Activated naive CD4-positive, alpha-beta T cell treated with anti-CD3 and anti-CD28 coated beads, Interleukin-2, amount 50 U/mL, for 72 hours (primary cell): ENCODE data around the gene BEX2. TPM values are rescaled to one million over a fixed set of nuclear protein-coding genes. Genes with fewer than 3 reads are reported as not detected.
"Not testable (repeated sequence)": the region's sequence is repeated elsewhere in the genome, so short reads cannot be mapped to it uniquely, and the experiment has no call there.

ENCODE experiments used
- ATAC-seq, 2 donors: fragments of 150-1000 bp; cut with Tn5 transposase; 2 replicates each; pipeline ENCODE4 v1.10.0; 2021; ENCODE audit warnings: mild to moderate bottlenecking in 2 of 2, moderate library complexity in 2 of 2
- DNase-seq, 2 donors: peaks; one replicate each; pipeline ENCODE4 v3.0.0; 2021 to 2022; ENCODE audit warnings: low spot score in 2 of 2
- H3K27ac Mint-ChIP-seq, 2 donors: one replicate each; pipeline ENCODE4 v1.8.0; 2022; ENCODE audit warnings: mild to moderate bottlenecking in 2 of 2, mixed read lengths in 2 of 2
- H3K36me3 Mint-ChIP-seq, 2 donors: one replicate each; pipeline ENCODE4 v1.8.0; 2022; ENCODE audit warnings: mixed read lengths in 2 of 2
- H3K9me3 Mint-ChIP-seq, 2 donors: one replicate each; pipeline ENCODE4 v1.8.0; 2022; ENCODE audit warnings: mixed read lengths in 2 of 2
- total RNA-seq, 2 donors: library from RNA; stranded (reverse); gene quantifications; one replicate each; pipeline ENCODE4 v1.2.3, GENCODE V29; 2022

The BEX2 gene
- total RNA-seq: 10 to 100 TPM; 11.9 to 16.4 TPM

DNA sequence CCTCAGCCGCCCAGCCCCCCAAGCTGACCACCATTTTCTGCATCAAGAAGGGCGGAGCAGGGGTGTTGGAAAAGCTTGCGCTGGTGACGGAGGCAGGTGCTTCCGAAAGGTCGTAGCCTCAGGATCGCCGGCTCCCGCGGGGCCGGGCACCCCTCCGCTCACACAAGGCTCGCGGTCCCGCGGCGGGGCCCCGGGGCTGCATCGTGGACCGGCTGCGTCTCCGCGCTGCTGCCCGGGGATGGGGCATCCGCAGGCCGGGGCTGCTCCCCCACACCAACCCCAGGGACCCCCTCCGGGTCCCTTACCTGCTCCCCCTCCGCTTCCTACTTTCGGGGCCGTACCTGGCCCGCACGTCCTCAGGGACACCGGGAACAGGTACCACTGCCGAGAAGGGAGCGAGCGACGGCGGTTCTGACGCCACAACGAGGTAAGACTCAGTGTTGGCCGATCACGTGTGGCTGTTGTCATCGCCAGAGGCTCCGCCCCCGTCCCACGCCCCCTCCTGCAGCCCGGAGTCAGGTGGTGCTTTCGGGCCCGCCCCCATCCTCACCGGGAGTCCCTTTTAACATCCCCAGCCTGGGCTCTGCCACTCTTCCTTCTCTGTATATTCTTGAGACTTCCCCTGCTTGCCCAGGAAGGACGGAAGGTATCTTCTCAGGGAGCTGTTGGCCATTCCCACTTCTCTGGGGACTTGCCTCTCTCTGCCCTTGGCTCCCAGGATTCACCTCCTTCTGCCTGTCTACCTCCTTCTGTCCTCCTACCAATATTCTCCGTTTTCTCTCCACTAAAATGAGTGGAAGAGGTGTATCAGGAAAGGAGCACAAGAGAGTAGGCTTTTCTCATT is at the start of gene BEX2:
BEX2 (minus strand) TSS at position 436 of the 844 bp plus-strand sequence. CDS start 1,014 bp downstream, outside the sequence.
- Mint-ChIP-seq H3K9me3 (no peaks in the 10 kb centered on the region), H3K27ac (peak within 1 kb of the TSS; percentile 54 to 72), H3K36me3 (peaks cover 0 to 5% of the 10 kb centered on the region in 2 donors)
- peak; percentile 100 for ATAC-seq
- peak; percentile 74 to 85 for DNase-seq

DNA sequence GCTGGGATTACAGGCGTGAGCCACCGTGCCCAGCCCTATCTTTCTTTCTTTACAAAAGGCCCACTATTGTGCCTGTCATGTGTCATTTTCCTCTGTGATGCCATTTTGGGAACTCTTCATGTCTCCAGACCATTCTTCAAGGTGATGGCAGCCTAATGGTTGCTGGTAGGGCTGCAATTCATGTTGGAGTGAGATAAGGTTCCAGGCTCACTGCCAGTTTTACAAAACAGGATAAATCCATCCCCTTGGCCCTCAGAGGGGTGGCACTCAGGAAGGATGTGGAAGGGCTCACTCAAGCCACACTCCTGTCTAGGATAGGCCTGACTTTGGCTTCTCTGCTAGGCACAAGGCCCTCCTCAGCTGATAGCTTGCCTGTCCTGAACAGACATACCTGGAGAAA is 49.3 kb upstream of the BEX2 start:
- Mint-ChIP-seq H3K36me3 (no peaks in the 10 kb centered on the region), H3K9me3 (no peaks in the 10 kb centered on the region), H3K27ac (no peak overlapping the region)
- DNase-seq: no peak
- ATAC-seq: no peak

DNA sequence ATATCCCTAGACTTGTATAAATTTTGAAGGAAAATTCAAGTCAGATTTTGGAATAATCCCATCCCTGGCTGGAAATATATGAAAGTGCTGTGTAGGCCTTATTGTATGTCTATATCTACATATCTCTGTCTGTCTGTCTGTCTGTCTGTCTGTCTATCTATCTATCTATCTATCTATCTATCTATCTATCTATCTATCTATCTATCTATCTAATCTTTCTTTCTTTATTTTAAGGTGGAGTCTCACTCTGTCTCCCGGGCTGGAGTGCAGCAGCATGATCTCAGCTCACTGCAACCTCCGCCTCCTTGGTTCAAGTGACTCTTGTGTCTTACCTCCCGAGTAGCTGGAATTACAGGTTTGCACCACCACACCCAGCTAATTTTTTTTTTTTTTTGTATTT is 48.8 kb upstream of the BEX2 start:
- not testable (repeated sequence) for H3K36me3 Mint-ChIP-seq, ATAC-seq, DNase-seq, H3K27ac Mint-ChIP-seq, H3K9me3 Mint-ChIP-seq

DNA sequence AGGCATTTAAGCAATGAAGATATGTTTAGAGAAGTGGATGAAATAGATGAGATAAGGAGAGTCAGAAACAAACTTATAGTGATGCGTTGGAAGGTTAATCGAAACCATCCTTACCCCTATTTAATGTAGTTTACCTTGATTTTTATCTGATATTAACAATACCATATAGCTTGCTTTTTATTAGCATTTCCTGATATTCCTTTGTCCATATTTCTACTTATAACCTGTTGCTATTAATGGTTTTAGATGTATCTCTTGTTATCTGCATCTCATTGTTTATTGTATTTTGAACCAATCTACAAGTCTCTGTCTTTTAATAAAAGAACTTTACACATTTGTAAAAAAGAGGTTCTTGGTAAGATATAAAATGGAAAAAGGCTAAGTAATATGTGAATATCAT is 47.1 kb upstream of the BEX2 start:
- ATAC-seq (no peak), DNase-seq (no peak)
- Mint-ChIP-seq H3K9me3 (no peaks in the 10 kb centered on the region), H3K27ac (no peak overlapping the region), H3K36me3 (no peaks in the 10 kb centered on the region)

DNA sequence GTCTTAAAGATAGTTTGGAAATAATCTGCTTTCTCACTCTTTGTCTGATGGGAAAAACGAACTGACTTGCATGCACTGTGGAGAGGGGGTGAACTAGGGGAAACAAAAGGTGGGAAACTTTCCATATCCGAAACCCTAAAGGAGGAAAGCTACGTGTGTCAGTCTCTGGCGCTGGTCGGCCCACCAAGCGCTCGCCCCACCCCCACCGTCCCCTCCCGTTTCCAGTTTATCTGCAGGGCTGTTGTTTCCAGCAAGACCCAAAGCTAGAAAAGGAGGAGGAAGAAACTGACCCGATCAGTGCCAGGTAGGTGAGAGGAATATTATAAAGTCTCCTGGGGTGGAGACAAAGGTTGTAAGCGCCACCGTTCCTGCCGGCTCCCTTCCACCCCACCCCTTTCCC is 46.1 kb upstream of the BEX2 start:
- Mint-ChIP-seq H3K36me3 (no peaks in the 10 kb centered on the region), H3K9me3 (no peaks in the 10 kb centered on the region), H3K27ac (no peak overlapping the region)
- no peak for ATAC-seq
- DNase-seq: no peak

DNA sequence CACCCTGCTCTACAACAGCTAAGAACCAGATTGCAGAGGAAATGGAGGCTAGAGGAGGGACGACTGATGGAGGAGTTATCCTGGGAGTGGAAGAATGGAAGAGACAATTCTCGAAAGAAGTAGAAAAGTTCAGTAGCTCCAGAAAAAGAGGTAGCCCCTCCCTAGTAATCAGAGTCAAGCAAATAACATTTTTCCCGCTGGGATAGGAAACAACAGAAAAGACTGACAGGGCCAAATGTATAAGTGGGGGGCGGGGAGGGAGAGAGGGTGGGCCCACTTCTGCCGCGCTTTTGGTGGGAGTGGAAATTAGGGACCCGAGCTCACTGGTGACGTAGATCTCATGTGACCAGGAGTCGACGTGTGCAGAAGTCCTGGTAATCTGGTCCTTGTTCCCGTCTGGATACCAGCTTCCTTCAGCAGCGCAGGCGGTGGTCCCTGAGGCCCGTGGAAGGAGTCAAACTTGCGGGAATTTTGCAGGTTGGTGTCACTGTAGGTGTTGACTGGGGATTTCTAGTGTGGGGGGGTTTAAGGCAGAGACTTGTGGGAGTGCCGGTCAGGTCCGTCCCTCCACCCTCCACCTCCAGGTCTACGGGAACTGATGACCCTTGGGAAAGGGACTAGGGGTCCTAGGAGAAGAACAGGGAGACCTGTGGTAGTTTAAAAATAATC is 45.5 kb upstream of the BEX2 start, which contains the start of gene TCEAL9:
TCEAL9 (plus strand) TSS at position 377 of the 669 bp plus-strand sequence. CDS start 1,179 bp downstream, outside the sequence.
- Mint-ChIP-seq H3K27ac (peak within 1 kb of the TSS; percentile 27 to 36), H3K9me3 (no peaks in the 10 kb centered on the region), H3K36me3 (no peaks in the 10 kb centered on the region)
- ATAC-seq (peak in 1 of 2 donors; percentile 37), DNase-seq (no peak)

DNA sequence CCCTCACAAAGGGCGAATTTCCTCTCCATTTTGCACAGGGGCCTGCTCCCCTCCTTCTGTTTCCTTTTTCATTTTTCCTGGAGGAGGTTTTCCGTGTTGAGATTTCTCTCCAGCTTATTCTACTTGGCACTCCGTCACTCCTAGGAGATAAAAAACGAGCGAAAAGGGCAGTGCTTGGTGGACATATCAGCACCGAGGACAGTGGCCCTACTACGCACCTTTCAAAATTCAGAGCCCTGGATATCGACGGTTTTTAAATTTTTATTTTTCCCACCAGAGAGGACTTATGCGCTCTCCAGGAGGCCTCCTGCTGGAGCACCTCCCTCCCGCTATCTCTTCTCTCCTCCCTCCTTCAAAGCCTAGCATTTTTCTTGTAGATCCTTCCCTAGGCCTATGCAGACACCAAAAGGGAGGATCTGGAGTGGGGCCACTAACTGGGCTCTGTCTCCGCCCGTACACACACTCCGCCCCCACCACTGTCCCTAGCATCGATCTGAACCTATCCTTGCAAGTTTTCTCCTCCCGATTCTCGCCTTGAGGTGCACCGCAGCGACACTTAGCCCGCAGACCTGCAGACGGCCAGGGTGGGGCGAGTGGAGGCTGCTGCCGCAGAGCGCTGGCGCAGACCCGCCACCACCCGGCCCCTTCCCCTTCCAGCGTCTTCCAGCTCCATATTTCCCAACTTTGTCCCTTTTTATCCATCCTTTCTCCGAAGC is 37.0 kb upstream of the BEX2 start:
- H3K9me3 Mint-ChIP-seq: no peaks in the 10 kb centered on the region
- ATAC-seq (no peak), DNase-seq (no peak)
- H3K36me3 Mint-ChIP-seq: no peaks in the 10 kb centered on the region
- H3K27ac Mint-ChIP-seq: no peak overlapping the region

DNA sequence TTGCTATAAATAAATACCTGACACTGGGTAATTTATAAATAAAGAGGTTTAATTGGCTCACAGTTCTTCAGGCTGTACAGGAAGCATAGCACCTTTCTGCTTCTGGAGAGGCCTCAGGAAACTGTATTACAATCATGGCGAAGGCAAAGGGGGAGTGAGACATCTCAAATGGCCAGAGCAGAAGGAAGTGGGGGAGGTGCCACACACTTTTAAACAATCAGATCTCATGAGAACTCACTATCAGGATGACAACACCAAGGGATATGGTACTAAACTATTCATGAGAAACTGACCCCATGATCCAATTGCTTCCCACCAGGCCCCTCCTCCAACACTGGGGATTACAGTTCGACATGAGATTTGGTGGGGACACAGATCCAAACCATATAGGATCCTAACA is 33.8 kb upstream of the BEX2 start:
- ATAC-seq (no peak), DNase-seq (no peak)
- Mint-ChIP-seq H3K36me3 (no peaks in the 10 kb centered on the region), H3K9me3 (no peaks in the 10 kb centered on the region), H3K27ac (no peak overlapping the region)

DNA sequence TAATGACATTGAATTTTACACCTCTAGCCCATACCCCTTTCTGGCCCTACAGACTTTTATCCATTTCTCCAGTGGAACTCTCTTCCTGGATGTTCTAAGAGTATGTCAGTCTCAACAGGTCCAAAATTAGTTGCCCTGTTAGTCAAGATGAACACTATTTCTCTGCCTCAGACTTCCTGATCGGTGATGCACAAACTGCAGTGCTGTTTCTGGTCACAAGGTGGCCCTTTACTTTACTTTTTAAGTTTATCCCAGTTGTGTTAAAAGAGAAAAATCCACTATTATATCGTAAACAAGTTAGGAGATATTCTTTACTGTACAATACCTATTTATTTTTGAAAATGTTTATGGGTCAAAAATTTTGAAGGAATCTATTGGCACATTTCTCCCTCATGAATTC is 32.3 kb upstream of the BEX2 start:
- H3K27ac Mint-ChIP-seq: no peak overlapping the region
- DNase-seq: peak in 1 of 2 donors; percentile 20
- H3K9me3 Mint-ChIP-seq: no peaks in the 10 kb centered on the region
- no peaks in the 10 kb centered on the region for H3K36me3 Mint-ChIP-seq
- peak in 1 of 2 donors; percentile 41 for ATAC-seq

DNA sequence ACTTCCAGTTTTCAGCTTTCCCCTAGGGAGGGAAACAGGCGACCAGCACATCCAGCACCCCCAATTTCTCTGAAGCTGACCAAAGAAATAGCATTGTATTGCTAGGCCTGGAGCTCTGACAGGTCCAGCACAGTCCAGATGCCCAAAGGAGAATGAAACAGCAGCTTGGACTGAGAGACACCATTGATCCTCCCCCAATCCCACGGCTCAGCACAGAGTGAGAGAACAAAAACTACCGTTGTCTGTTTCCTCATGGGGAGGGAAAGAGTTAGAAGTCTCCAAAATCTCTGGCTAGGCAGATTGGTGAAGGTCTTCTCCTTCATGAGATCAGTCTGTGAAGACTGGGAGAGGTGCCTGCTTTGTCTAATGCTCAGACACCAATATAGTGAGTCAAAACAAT is 27.9 kb upstream of the BEX2 start:
- no peak for DNase-seq
- Mint-ChIP-seq H3K9me3 (no peaks in the 10 kb centered on the region), H3K36me3 (no peaks in the 10 kb centered on the region), H3K27ac (no peak overlapping the region)
- no peak for ATAC-seq

DNA sequence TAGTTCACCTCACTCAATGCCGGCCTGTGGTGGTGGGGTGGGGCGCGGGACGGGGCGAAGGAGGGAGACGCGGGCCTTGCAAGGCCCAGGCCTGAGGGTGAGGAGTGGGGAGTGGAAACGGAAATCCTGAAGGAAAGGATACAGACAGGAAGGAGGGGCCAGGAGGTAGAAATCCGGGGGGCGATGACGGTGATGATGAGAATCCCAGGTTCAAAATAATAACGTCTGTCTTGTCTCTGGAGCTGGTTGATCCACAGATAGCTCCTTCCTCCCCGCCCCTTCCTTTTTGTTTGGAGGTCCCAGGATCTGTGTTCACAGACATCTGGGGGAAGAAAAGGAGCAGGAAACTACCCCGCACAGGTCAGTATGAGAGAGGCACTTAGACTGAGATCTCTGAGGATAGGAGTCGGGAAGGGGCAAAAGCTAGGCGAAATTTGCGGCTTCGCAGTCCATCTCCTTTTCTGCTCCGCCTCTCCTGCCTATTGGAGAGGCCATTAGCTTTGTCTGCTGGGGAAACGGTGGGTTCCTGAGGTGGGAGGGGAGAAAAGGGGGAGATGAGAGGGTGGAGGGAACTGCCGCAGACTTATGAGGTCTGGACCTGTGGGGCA is 20.0 kb upstream of the BEX2 start:
- ATAC-seq: no peak
- Mint-ChIP-seq H3K9me3 (no peaks in the 10 kb centered on the region), H3K36me3 (no peaks in the 10 kb centered on the region), H3K27ac (no peak overlapping the region)
- DNase-seq: no peak

DNA sequence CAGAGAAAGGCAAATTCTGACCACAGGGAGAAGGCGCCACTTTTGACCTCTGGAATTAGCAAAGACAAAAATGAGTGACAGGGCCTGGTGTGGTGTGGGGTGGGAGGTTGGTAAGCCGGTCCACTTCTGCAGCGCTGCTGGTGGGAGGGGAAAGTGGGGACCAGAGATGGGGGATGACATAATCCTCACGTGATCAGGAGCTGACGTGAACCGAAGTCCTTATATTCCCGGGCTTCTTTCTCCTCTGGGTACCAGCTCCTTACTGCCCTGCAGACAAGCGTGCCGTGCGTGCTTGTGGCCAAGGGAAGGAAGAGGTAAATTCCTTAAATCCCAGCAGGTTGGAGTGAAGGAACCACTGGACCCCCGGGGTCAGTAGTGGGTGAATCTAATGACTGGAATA is 19.2 kb upstream of the BEX2 start, which contains the start of gene TCEAL7:
TCEAL7 (plus strand) TSS at position 249 of the 400 bp plus-strand sequence. CDS start 1,165 bp downstream, outside the sequence.
- Mint-ChIP-seq H3K36me3 (no peaks in the 10 kb centered on the region), H3K9me3 (no peaks in the 10 kb centered on the region), H3K27ac (no peak within 1 kb of the TSS)
- DNase-seq (no peak), ATAC-seq (no peak)

DNA sequence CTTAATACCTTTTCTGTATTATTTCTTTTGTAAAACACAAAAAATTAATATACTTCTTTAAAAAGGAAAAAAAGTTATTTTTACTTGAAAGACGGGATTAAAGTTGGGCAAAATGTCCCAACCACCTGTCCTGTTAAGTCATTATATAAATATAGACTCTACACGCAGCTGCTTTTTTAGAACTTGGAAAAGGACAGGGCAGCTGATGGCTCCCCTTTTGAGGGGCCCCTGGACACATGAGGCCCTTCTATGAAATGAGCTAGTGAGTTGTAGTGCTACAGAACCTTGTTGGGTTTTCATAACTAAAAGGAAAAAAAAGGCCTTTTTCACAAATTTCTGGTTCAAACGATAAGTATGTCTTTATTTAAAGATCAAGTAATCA is 600 bp upstream of the BEX2 start:
- peaks cover 0 to 5% of the 10 kb centered on the region in 2 donors for H3K36me3 Mint-ChIP-seq
- DNase-seq: no peak
- H3K27ac Mint-ChIP-seq: no peak overlapping the region
- no peak for ATAC-seq
- H3K9me3 Mint-ChIP-seq: no peaks in the 10 kb centered on the region

DNA sequence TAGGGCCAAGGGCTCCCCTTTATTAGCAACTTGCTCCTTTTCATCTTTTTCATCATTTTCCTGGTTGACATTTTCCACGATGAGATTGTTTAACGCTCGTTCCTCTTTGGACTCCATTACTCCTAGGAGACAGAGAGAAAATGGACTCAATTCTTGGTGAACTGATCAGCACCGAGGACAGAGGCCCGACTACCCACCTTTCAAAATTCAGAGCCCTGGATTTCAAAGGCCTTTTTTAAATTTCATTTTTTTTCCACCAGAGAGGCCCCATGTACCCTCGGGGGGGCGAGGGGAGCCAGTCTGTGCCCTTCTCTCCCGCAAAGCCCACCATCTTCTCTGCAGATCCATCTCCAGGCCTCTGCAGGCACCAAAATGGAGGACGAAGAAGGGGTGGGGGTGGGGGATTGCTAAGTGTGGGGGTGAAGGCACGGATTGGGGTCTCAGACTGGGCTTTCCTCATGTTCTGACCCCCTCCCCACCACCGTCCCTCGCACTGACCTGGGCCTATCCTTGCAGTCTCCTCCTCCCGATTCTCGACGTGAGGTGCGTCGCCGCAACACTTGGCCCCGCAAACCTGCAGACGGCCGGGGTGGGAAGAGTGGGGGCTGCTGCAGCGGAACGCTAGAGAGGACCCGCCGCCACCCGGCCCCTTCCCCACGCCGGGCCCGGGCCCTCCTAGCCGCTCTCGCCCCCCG is 783 bp downstream of the BEX2 start:
- DNase-seq (no peak), ATAC-seq (peak; percentile 11 to 14)
- Mint-ChIP-seq H3K36me3 (peaks cover 0 to 5% of the 10 kb centered on the region in 2 donors), H3K9me3 (no peaks in the 10 kb centered on the region), H3K27ac (no peak overlapping the region)

DNA sequence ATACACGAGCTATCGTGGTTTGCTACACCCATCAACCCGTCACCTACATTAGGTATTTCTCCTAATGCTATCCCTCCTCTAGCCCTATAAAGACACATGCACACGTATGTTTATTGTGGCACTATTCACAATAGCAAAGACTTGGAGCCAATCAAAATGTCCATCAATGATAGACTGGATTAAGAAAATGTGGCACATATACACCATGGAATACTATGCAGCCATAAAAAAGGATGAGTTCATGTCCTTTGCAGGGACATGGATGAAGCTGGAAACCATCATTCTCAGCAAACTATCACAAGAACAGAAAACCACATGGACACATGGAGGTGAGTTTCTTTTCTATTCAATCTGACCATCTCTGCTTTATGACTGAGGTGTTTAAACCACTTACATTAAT is 5.1 kb downstream of the BEX2 start:
- ATAC-seq, H3K27ac Mint-ChIP-seq: not testable (repeated sequence)

DNA sequence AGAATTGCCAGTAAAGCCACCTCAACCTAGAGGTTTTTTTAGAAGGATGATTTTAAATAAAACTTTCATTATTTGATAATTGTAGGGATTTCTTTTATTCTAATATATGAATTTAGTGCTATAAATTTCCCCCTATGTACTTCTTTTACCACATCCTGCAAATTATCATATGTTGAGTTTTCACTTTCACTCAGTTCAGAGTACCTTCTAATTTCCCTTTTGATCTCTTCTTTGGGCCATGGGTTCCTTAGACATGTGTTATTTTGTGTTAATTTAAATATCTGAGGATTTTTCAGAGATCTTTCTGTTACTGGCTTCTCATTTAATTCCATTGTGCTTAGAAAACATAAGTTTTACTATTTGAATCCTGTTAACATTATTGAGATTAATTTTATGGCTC is 6.1 kb downstream of the BEX2 start:
- ATAC-seq (peak in 1 of 2 donors; percentile 44), DNase-seq (no peak)
- Mint-ChIP-seq H3K27ac (no peak overlapping the region), H3K36me3 (peaks cover 0 to 3% of the 10 kb centered on the region in 2 donors), H3K9me3 (no peaks in the 10 kb centered on the region)

More for the DNA sequence above, 5.1 kb downstream of the BEX2 start:
- not testable (repeated sequence) for H3K36me3 Mint-ChIP-seq, H3K9me3 Mint-ChIP-seq, DNase-seq
